Epithelial cell of proximal tubule (primary cell): ENCODE results near the gene CROCC. TPM values are rescaled to one million over a fixed set of nuclear protein-coding genes. Genes with fewer than 3 reads are reported as not detected.
"Not testable (repeated sequence)": the region's sequence is repeated elsewhere in the genome, so short reads cannot be mapped to it uniquely, and the experiment has no call there.

Experiments
- DNase-seq: peaks from one replicate; pipeline ENCODE4 v3.0.0-alpha.2; 2011; ENCODE audit warnings: low read depth
- H3K4me3 ChIP-seq: 2 replicates; pipeline ENCODE4 v1.5.1; 2011; ENCODE audit warnings: low read depth, mild to moderate bottlenecking, low read length
- CTCF ChIP-seq: conservative IDR thresholded peaks from 2 replicates; pipeline ENCODE4 v1.5.1; 2012; ENCODE audit warnings: low read depth, mild to moderate bottlenecking, low read length
- total RNA-seq: library from RNA; depleted of rRNA; stranded (reverse); fragments of >200 nt; gene quantifications from 2 replicates; pipeline ENCODE4 v1.2.3, GENCODE V29; 2015

The CROCC gene
- total RNA-seq, 1 donor from 2014 or later = 17.7 TPM

- no peak for DNase-seq
- peak; percentile 40 for TF ChIP-seq CTCF
- H3K4me3 ChIP-seq = no peak overlapping the region
Measured at GRCh38 chr1:16900751-16901150, 21.0 kb upstream of the CROCC start.

GRCh38 chr1:16901371-16901770, 20.4 kb upstream of the CROCC start:
- not testable (repeated sequence) for DNase-seq, H3K4me3 ChIP-seq

- DNase-seq = no peak
- H3K4me3 ChIP-seq = no peak overlapping the region
- TF ChIP-seq CTCF = no peak
Measured at GRCh38 chr1:16903054-16903453, 18.7 kb upstream of the CROCC start.

GRCh38 chr1:16903458-16903796, 18.3 kb upstream of the CROCC start:
- no peak for DNase-seq
- H3K4me3 ChIP-seq = peak overlapping the region; percentile 61
- TF ChIP-seq CTCF = no peak

- TF ChIP-seq CTCF = no peak
- peak; percentile 90 for DNase-seq
- peak overlapping the region; percentile 61 for H3K4me3 ChIP-seq
Measured at GRCh38 chr1:16904560-16905109, 17.1 kb upstream of the CROCC start.

- peak overlapping the region; percentile 61 for H3K4me3 ChIP-seq
- DNase-seq = peak; percentile 88
- TF ChIP-seq CTCF = no peak
Measured at GRCh38 chr1:16905110-16905867, 16.4 kb upstream of the CROCC start.

- no peak overlapping the region for H3K4me3 ChIP-seq
- no peak for DNase-seq
- TF ChIP-seq CTCF = no peak
Measured at GRCh38 chr1:16905868-16906702, 15.6 kb upstream of the CROCC start.
